Measurements from ENCODE around the gene PTPN3.

Gene PTPN3

GRCh38 chr9:109504689-109505088, 6.6 kb upstream of the PTPN3 start:
- no peak for TF ChIP-seq CTCF (IDR thresholded peaks at IDR 0.05; ENCODE audit: insufficient read depth, missing control alignments)
- FAIRE-seq (no peak), DNase-seq (ENCODE audit: insufficient read length, low spot score) (no peak)

GRCh38 chr9:109500421-109500974, 2.4 kb upstream of the PTPN3 start:
- FAIRE-seq (no peak), DNase-seq (ENCODE audit: insufficient read length, low spot score) (no peak)
- no peak for TF ChIP-seq CTCF (IDR thresholded peaks at IDR 0.05; ENCODE audit: insufficient read depth, missing control alignments)

GRCh38 chr9:109499631-109500410, 1.7 kb upstream of the PTPN3 start:
- DNase-seq (ENCODE audit: insufficient read length, low spot score) (no peak), FAIRE-seq (no peak)
- TF ChIP-seq CTCF (IDR thresholded peaks at IDR 0.05; ENCODE audit: insufficient read depth, missing control alignments), result no peak

- no peak for TF ChIP-seq CTCF (IDR thresholded peaks at IDR 0.05; ENCODE audit: insufficient read depth, missing control alignments)
- no peak for DNase-seq (ENCODE audit: insufficient read length, low spot score)
- FAIRE-seq, result no peak
These were observed 1.1 kb upstream of the PTPN3 start for GRCh38 chr9:109499093-109499630.

GRCh38 chr9:109497226-109498153, 617 bp downstream of the PTPN3 start:
- DNase-seq (ENCODE audit: insufficient read length, low spot score) (no peak), FAIRE-seq (no peak)

GRCh38 chr9:109496841-109497225, 1.3 kb downstream of the PTPN3 start:
- TF ChIP-seq CTCF (IDR thresholded peaks at IDR 0.05; ENCODE audit: insufficient read depth, missing control alignments), result no peak
- FAIRE-seq (no peak), DNase-seq (ENCODE audit: insufficient read length, low spot score) (no peak)

More at GRCh38 chr9:109497226-109498153, 617 bp downstream of the PTPN3 start:
- no peak for TF ChIP-seq CTCF (IDR thresholded peaks at IDR 0.05; ENCODE audit: insufficient read depth, missing control alignments)
